Measurements from ENCODE around the gene CARHSP1.

DNA sequence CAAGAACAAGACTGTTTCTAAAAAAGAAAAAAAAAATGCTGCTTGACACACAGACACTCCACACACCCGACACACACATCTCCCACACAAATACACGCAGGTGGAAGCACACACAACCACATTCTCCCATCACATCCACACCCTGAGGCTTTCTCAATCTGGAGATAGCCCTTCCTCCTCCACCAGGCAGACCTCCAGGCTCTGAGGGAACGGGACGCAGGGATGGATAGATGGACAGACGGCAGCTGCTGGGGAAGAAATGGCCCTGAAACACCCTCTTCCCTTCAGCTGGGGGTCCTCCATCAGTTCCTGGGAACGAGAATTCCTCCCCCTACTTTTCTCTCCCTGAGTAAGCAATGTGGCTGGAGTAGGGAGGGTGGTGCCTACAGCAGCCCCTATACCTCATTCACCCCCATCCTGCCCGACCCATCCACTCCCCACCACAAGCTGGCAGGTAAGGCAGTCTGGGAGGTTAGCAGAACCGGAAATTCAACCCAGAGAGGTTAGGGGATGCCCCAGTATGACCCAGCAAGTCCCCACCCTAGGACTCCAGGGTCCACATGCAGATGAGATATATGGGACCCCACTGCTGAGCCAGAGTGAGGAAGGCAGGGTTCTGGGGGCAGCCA is 9.2 kb upstream of the CARHSP1 start:
- TF ChIP-seq POLR2A (IDR thresholded peaks at IDR 0.05; ENCODE audit: low read length) (no peak), GATA1 (IDR thresholded peaks at IDR 0.05; ENCODE audit: low read depth, low read length) (no peak)
